Progenitor cell of endocrine pancreas (in vitro differentiated cells): ENCODE measurements around the gene HS3ST1. TPM values are rescaled to one million over a fixed set of nuclear protein-coding genes. Genes with fewer than 3 reads are reported as not detected.
A peak's percentile ranks its signal among the peaks of the same experiment; 100 is the strongest.

Source experiments
- DNase-seq: peaks from one replicate; pipeline ENCODE4 v3.0.0; 2021; ENCODE audit warnings: low spot score; ENCODE audit not compliant: unreplicated experiment
- H3K27ac Mint-ChIP-seq: 2 replicates; pipeline ENCODE4 v1.8.0; 2021; ENCODE audit warnings: mild to moderate bottlenecking, moderate library complexity, mixed read lengths
- H3K27me3 Mint-ChIP-seq: 2 replicates; pipeline ENCODE4 v1.8.0; 2021; ENCODE audit warnings: mixed read lengths
- H3K36me3 Mint-ChIP-seq: 2 replicates; pipeline ENCODE4 v1.8.0; 2022; ENCODE audit warnings: mixed read lengths; ENCODE audit not compliant: insufficient read depth
- H3K4me1 Mint-ChIP-seq: 2 replicates; pipeline ENCODE4 v1.8.0; 2021; ENCODE audit warnings: low read depth, mixed read lengths
- H3K4me3 Mint-ChIP-seq: 2 replicates; pipeline ENCODE4 v1.8.0; 2021; ENCODE audit warnings: low read depth, mild to moderate bottlenecking, moderate library complexity, mixed read lengths
- H3K9me3 Mint-ChIP-seq: 2 replicates; pipeline ENCODE4 v1.8.0; 2021; ENCODE audit warnings: low read depth, mixed read lengths
- long read RNA-seq: library from polyadenylated mRNA; unstranded; transcript quantifications from one replicate; pipeline ENCODE4 v2.0.0, GENCODE V29; 2020
- total RNA-seq: library from RNA; stranded (reverse); gene quantifications from 2 replicates; pipeline ENCODE4 v1.2.1, GENCODE V29; 2021
- TF ChIP-seq, protein P1 (sequence below): fragments of 200-600 bp; sonication (generic); IDR thresholded peaks from one replicate; pipeline ENCODE4 v1.5.0; 2021; ENCODE audit warnings: antibody characterized with exemption, mild to moderate bottlenecking; ENCODE audit not compliant: unreplicated experiment

Gene HS3ST1
- 1.9 and 3.4 TPM in 2 replicates for total RNA-seq
- long read RNA-seq, full-length matches to known transcripts: 4 of 5 reads
- long read RNA-seq, partial matches to known transcripts: 0 of 5 reads
- long read RNA-seq, other reads (novel, unspliced or antisense): 1 of 5 reads

GRCh38 chr4:11428231-11428898 is at the start of gene HS3ST1:
TSS of gene HS3ST1 (minus strand) at chr4:11428894. CDS start at chr4:11400005, 28,889 bp downstream.
- Mint-ChIP-seq H3K9me3 (no peaks in the 10 kb centered on the region), H3K4me1 (peaks cover 10% of the 10 kb centered on the region), H3K27ac (peak within 1 kb of the TSS; percentile 86), H3K27me3 (peaks cover 52% of the 10 kb centered on the region), H3K36me3 (no peaks in the 10 kb centered on the region), H3K4me3 (peak within 1 kb of the TSS; percentile 82)
- no peak for DNase-seq
- TF ChIP-seq, protein P1, sequence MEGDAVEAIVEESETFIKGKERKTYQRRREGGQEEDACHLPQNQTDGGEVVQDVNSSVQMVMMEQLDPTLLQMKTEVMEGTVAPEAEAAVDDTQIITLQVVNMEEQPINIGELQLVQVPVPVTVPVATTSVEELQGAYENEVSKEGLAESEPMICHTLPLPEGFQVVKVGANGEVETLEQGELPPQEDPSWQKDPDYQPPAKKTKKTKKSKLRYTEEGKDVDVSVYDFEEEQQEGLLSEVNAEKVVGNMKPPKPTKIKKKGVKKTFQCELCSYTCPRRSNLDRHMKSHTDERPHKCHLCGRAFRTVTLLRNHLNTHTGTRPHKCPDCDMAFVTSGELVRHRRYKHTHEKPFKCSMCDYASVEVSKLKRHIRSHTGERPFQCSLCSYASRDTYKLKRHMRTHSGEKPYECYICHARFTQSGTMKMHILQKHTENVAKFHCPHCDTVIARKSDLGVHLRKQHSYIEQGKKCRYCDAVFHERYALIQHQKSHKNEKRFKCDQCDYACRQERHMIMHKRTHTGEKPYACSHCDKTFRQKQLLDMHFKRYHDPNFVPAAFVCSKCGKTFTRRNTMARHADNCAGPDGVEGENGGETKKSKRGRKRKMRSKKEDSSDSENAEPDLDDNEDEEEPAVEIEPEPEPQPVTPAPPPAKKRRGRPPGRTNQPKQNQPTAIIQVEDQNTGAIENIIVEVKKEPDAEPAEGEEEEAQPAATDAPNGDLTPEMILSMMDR: no peak

GRCh38 chr4:11475871-11476270 is 47.2 kb upstream of the HS3ST1 start:
- no peak overlapping the region for H3K4me3 Mint-ChIP-seq
- no peaks in the 10 kb centered on the region for H3K27me3 Mint-ChIP-seq
- H3K27ac Mint-ChIP-seq: no peak overlapping the region
- DNase-seq: no peak
- H3K36me3 Mint-ChIP-seq: no peaks in the 10 kb centered on the region
- peaks cover 3% of the 10 kb centered on the region for H3K9me3 Mint-ChIP-seq
- H3K4me1 Mint-ChIP-seq: no peaks in the 10 kb centered on the region
- TF ChIP-seq, protein P1: no peak

DNA sequence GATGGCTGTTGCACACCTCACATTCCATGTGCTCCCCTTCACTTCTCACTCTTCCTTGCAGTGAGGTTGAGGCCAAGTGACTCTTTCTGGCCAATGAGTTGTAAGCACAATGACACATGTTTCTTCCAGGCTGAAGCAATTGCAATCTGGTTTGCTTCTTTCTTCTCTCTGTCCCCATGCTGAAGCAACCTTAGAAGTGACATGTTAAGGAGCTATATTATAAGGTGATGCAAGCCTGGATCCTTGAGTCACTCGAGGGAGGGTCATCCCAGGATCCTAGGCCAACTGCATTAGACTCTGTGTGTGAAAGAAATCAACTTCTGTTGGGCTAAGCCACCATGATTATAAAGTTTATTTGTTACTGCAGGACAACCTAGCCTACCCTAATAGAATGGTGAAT is 45.5 kb upstream of the HS3ST1 start:
- no peak overlapping the region for H3K27ac Mint-ChIP-seq
- TF ChIP-seq, protein P1: no peak
- H3K4me1 Mint-ChIP-seq: peaks cover 4% of the 10 kb centered on the region
- no peak overlapping the region for H3K4me3 Mint-ChIP-seq
- no peaks in the 10 kb centered on the region for H3K27me3 Mint-ChIP-seq
- peaks cover 3% of the 10 kb centered on the region for H3K9me3 Mint-ChIP-seq
- no peaks in the 10 kb centered on the region for H3K36me3 Mint-ChIP-seq
- no peak for DNase-seq

GRCh38 chr4:11472535-11472934 is 43.8 kb upstream of the HS3ST1 start:
- Mint-ChIP-seq H3K27ac (no peak overlapping the region), H3K36me3 (no peaks in the 10 kb centered on the region), H3K4me1 (peaks cover 11% of the 10 kb centered on the region), H3K4me3 (no peak overlapping the region), H3K9me3 (peaks cover under 1% of the 10 kb centered on the region), H3K27me3 (no peaks in the 10 kb centered on the region)
- TF ChIP-seq, protein P1: no peak
- no peak for DNase-seq

DNA sequence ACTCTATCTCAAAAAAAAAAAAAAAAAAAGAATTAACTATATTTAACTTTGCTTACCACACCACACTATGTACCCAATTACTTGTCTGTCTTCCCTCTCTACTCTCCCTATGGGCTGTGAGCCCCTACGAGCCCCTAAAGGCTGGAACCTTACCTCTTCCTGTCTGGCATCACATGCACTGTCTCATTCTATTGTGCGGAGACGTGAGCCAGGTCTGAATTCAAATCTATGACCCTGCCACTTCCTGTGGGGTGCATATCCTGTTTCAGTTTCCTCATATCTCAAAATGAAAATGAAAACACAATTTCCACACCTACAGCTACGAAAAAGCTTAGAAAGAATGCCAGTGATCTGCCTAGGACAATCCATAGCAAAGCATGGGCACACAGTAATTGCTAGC is 42.9 kb upstream of the HS3ST1 start:
- no peaks in the 10 kb centered on the region for H3K9me3 Mint-ChIP-seq
- no peaks in the 10 kb centered on the region for H3K36me3 Mint-ChIP-seq
- H3K27me3 Mint-ChIP-seq: no peaks in the 10 kb centered on the region
- H3K4me3 Mint-ChIP-seq: no peak overlapping the region
- TF ChIP-seq, protein P1: no peak
- no peak overlapping the region for H3K27ac Mint-ChIP-seq
- no peak for DNase-seq
- peaks cover 11% of the 10 kb centered on the region for H3K4me1 Mint-ChIP-seq
